ENCODE measurements around the gene SOHLH1.

The SOHLH1 gene

GRCh38 chr9:135706288-135706687, 7.0 kb upstream of the SOHLH1 start:
- TF ChIP-seq CTCF (IDR thresholded peaks at IDR 0.05; ENCODE audit: insufficient read depth, low read length) (no peak), GABPA (IDR thresholded peaks at IDR 0.05; ENCODE audit: low read depth) (no peak), SPI1 (IDR thresholded peaks at IDR 0.05; ENCODE audit: borderline replicate concordance, low read depth) (no peak), POLR2AphosphoS5 (IDR thresholded peaks at IDR 0.05; ENCODE audit: low read depth) (no peak)
- TF ChIP-seq, protein P1, sequence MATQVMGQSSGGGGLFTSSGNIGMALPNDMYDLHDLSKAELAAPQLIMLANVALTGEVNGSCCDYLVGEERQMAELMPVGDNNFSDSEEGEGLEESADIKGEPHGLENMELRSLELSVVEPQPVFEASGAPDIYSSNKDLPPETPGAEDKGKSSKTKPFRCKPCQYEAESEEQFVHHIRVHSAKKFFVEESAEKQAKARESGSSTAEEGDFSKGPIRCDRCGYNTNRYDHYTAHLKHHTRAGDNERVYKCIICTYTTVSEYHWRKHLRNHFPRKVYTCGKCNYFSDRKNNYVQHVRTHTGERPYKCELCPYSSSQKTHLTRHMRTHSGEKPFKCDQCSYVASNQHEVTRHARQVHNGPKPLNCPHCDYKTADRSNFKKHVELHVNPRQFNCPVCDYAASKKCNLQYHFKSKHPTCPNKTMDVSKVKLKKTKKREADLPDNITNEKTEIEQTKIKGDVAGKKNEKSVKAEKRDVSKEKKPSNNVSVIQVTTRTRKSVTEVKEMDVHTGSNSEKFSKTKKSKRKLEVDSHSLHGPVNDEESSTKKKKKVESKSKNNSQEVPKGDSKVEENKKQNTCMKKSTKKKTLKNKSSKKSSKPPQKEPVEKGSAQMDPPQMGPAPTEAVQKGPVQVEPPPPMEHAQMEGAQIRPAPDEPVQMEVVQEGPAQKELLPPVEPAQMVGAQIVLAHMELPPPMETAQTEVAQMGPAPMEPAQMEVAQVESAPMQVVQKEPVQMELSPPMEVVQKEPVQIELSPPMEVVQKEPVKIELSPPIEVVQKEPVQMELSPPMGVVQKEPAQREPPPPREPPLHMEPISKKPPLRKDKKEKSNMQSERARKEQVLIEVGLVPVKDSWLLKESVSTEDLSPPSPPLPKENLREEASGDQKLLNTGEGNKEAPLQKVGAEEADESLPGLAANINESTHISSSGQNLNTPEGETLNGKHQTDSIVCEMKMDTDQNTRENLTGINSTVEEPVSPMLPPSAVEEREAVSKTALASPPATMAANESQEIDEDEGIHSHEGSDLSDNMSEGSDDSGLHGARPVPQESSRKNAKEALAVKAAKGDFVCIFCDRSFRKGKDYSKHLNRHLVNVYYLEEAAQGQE (IDR thresholded peaks at IDR 0.05; ENCODE audit: insufficient replicate concordance, low read depth): no peak
- no peak for DNase-seq (ENCODE audit: low read depth in 1 of 2, low spot score in 1 of 2)
- no peak overlapping the region for H3K27ac ChIP-seq (replicated peaks)
- H3K4me3 ChIP-seq (replicated peaks; ENCODE audit: insufficient read depth, low read length): no peak overlapping the region
- H3K27me3 ChIP-seq (ENCODE audit: insufficient read depth, poor library complexity, severe bottlenecking): peaks cover under 1% of the 10 kb centered on the region

DNA sequence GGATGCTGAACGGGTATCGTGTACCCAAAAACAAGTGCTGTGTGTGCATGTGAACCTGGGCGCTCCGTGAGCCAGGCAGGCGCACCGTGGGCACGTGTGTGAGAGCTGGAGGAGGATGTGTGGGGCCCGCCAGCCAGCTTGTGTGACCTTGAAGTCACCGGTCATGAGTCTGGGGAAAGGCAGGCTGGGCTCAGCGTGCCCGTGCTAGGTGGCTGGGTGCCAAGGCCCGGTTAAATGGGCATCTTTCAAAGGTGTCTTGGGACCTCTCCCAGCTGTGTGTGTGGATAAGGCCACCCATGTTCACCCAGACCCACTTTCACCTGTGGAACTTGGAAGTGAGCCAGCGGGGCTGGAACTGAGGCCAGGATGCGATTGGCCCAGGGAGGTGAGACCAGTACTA, 6.1 kb upstream of the SOHLH1 start:
- H3K27me3 ChIP-seq (ENCODE audit: insufficient read depth, poor library complexity, severe bottlenecking): peaks cover 8% of the 10 kb centered on the region
- H3K27ac ChIP-seq (replicated peaks): no peak overlapping the region
- TF ChIP-seq, protein P1 (IDR thresholded peaks at IDR 0.05; ENCODE audit: insufficient replicate concordance, low read depth): no peak
- TF ChIP-seq CTCF (IDR thresholded peaks at IDR 0.05; ENCODE audit: insufficient read depth, low read length) (no peak), GABPA (IDR thresholded peaks at IDR 0.05; ENCODE audit: low read depth) (no peak), POLR2AphosphoS5 (IDR thresholded peaks at IDR 0.05; ENCODE audit: low read depth) (no peak), SPI1 (IDR thresholded peaks at IDR 0.05; ENCODE audit: borderline replicate concordance, low read depth) (no peak)
- no peak overlapping the region for H3K4me3 ChIP-seq (replicated peaks; ENCODE audit: insufficient read depth, low read length)
- no peak for DNase-seq (ENCODE audit: low read depth in 1 of 2, low spot score in 1 of 2)

DNA sequence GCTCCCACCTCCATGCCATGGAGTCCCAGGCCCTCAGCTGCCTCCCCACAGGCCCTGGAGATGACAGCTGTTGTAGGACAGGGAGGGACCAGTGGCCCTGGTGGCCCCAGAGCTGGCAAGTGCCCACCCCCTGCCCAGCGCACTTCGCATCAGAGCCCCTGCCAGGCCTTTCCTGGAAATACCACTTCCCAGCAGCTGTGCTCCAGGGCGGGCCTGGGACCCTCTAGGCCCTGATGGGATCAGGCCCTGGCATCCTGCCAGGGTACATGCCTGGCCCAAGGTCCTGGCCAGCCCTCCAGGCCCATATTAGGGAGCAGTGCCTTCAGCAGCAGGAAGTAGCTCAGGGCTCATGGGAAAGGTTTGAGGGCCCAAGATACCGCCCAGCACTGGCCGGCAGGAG, 5.2 kb upstream of the SOHLH1 start:
- DNase-seq (ENCODE audit: low read depth in 1 of 2, low spot score in 1 of 2): no peak
- TF ChIP-seq GABPA (IDR thresholded peaks at IDR 0.05; ENCODE audit: low read depth) (no peak), POLR2AphosphoS5 (IDR thresholded peaks at IDR 0.05; ENCODE audit: low read depth) (no peak), SPI1 (IDR thresholded peaks at IDR 0.05; ENCODE audit: borderline replicate concordance, low read depth) (no peak), CTCF (IDR thresholded peaks at IDR 0.05; ENCODE audit: insufficient read depth, low read length) (no peak)
- TF ChIP-seq, protein P1 (IDR thresholded peaks at IDR 0.05; ENCODE audit: insufficient replicate concordance, low read depth): no peak

More for the DNA sequence above, 5.2 kb upstream of the SOHLH1 start:
- Histone ChIP-seq H3K27me3 (ENCODE audit: insufficient read depth, poor library complexity, severe bottlenecking) (peaks cover 8% of the 10 kb centered on the region), H3K27ac (replicated peaks) (no peak overlapping the region), H3K4me3 (replicated peaks; ENCODE audit: insufficient read depth, low read length) (no peak overlapping the region)
